HepG2 (cell line): ENCODE measurements around the gene MVB12A. TPM values are rescaled to one million over a fixed set of nuclear protein-coding genes. Genes with fewer than 3 reads are reported as not detected.

ENCODE experiments used
- DNMT1 ChIP-seq: sonication (generic); formaldehyde crosslinking; IDR thresholded peaks from 2 replicates; pipeline ENCODE4 v1.5.1; 2020; ENCODE audit warnings: mild to moderate bottlenecking, missing genetic modification reagents
- DPF2 ChIP-seq: sonication (generic); formaldehyde crosslinking; IDR thresholded peaks from 2 replicates; pipeline ENCODE4 v1.4.0; 2020; ENCODE audit warnings: mild to moderate bottlenecking, low read depth, missing genetic modification reagents, borderline replicate concordance
- KMT2A ChIP-seq: sonication (generic); formaldehyde crosslinking; IDR thresholded peaks from 2 replicates; pipeline ENCODE4 v1.4.0; 2020; ENCODE audit warnings: missing genetic modification reagents
- MYPOP ChIP-seq: sonication (generic); formaldehyde crosslinking; IDR thresholded peaks from 2 replicates; pipeline ENCODE4 v1.8.1; 2023; ENCODE audit warnings: mild to moderate bottlenecking, moderate library complexity, missing genetic modification reagents
- NFIC ChIP-seq: IDR thresholded peaks from 2 replicates; pipeline ENCODE4 v1.6.1; 2012; ENCODE audit warnings: mild to moderate bottlenecking, low read length, inconsistent platforms
- REXO4 ChIP-seq: sonication (generic); formaldehyde crosslinking; IDR thresholded peaks from 2 replicates; pipeline ENCODE4 v1.8.0; 2022; ENCODE audit warnings: missing genetic modification reagents, mild to moderate bottlenecking, borderline replicate concordance
- U2AF2 ChIP-seq: fragments of 200-400 bp; formaldehyde crosslinking; IDR thresholded peaks from 2 replicates; pipeline ENCODE4 v1.6.1; 2017; ENCODE audit warnings: low read depth, mild to moderate bottlenecking, low read length
- ZNF546 ChIP-seq: sonication (generic); formaldehyde crosslinking; conservative IDR thresholded peaks from 2 replicates; pipeline ENCODE4 v1.8.1; 2023; ENCODE audit warnings: mild to moderate bottlenecking, missing genetic modification reagents
- ZNF646 ChIP-seq: sonication (generic); formaldehyde crosslinking; IDR thresholded peaks from 2 replicates; pipeline ENCODE4 v1.9.0; 2021; ENCODE audit warnings: mild to moderate bottlenecking, missing genetic modification reagents
- polyA plus RNA-seq, 8 experiments: library from polyadenylated mRNA; depleted of rRNA in 3 of 8; stranded (reverse) in 7 of 8; unstranded in 1 of 8; fragments of >200 nt; fragmentation: Illumina TruSeq in 4 of 8; extraction: Trizol in 4 of 8; gene quantifications; 2 replicates each; pipeline versions ENCODE4 v1.2.1 to v1.2.3, GENCODE V29; 2011 to 2016; ENCODE audit warnings: low read depth in 4 of 8, missing spikeins in 1 of 8, mixed read lengths in 1 of 8; ENCODE audit not compliant: insufficient read depth in 1 of 8
- total RNA-seq, 5 experiments: library from RNA; depleted of rRNA; stranded (reverse); fragments of >200 nt; fragmentation: Illumina TruSeq; extraction: Trizol; gene quantifications; 2 replicates each; pipeline ENCODE4 v1.2.3, GENCODE V29; 2016; ENCODE audit warnings: low read depth in 1 of 5
- TF ChIP-seq, protein P1 (sequence below): sonication (generic); formaldehyde crosslinking; IDR thresholded peaks from 2 replicates; pipeline ENCODE4 v1.4.0; 2020; ENCODE audit warnings: mild to moderate bottlenecking, missing genetic modification reagents
- TF ChIP-seq, protein P2 (sequence below): sonication (generic); formaldehyde crosslinking; IDR thresholded peaks from 2 replicates; pipeline ENCODE4 v1.5.1; 2020; ENCODE audit warnings: mild to moderate bottlenecking, moderate library complexity, missing genetic modification reagents

The MVB12A gene
- total and polyA plus RNA-seq, 2 of the 13 experiments (the other 11 are each of a cell fraction or from before 2014, with no cell fraction given) = 35.7 to 36.1 TPM

- TF ChIP-seq, protein P1, sequence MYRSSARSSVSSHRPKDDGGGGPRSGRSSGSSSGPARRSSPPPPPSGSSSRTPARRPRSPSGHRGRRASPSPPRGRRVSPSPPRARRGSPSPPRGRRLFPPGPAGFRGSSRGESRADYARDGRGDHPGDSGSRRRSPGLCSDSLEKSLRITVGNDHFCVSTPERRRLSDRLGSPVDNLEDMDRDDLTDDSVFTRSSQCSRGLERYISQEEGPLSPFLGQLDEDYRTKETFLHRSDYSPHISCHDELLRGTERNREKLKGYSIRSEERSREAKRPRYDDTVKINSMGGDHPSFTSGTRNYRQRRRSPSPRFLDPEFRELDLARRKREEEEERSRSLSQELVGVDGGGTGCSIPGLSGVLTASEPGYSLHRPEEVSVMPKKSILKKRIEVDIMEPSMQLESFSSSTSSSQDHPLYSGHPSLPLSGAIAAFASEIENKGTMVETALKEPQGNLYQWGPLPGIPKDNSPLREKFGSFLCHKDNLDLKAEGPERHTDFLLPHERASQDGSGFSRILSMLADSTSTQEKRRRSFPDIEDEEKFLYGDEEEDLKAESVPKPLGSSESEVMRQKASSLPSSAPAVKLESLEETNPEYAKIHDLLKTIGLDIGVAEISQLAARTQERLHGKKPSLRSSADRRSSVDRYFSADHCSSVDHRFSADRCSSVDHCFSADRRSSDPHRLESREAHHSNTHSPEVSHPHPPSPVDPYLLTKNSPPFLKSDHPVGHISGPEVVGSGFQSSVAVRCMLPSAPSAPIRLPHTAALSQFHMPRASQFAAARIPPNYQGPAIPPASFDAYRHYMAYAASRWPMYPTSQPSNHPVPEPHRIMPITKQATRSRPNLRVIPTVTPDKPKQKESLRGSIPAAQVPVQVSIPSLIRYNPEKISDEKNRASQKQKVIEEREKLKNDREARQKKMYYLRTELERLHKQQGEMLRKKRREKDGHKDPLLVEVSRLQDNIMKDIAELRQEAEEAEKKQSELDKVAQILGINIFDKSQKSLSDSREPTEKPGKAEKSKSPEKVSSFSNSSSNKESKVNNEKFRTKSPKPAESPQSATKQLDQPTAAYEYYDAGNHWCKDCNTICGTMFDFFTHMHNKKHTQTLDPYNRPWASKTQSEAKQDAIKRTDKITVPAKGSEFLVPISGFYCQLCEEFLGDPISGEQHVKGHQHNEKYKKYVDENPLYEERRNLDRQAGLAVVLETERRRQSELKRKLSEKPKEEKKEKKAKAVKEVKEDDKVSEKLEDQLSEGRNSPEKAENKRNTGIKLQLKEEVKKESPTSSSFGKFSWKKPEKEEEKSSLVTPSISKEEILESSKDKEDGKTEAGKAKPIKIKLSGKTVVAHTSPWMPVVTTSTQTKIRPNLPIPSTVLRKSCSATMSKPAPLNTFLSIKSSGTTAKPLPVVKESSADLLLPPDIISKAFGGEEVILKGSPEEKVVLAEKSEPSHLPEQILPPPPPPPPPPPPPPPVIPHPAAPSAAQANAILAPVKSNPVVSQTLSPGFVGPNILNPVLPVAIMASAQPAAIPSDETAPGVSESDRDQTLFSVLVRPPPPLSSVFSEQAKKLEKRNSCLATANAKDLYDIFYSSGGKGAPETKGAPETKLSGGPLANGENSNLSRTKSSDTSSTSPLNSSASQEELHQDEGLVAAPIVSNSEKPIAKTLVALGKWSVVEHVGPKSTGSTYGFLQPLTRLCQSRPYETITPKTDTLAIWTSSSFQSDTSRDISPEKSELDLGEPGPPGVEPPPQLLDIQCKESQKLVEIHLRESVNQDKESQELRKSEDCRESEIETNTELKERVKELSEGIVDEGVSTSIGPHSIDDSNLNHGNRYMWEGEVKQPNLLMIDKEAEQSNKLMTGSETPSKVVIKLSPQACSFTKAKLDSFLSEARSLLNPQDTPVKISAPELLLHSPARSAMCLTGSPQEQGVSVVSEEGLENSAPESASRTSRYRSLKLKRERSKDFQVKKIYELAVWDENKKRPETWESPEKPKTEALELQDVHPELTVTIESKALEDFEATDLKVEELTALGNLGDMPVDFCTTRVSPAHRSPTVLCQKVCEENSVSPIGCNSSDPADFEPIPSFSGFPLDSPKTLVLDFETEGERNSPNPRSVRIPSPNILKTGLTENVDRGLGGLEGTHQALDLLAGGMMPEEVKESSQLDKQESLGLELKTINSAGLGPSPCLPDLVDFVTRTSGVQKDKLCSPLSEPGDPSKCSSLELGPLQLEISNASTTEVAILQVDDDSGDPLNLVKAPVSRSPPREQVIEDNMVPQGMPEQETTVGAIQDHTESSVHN = no peak
- TF ChIP-seq REXO4 (CRISPR knock-in tag) (no peak), DNMT1 (0 out of 2 replicates have a peak, but pooled peaks have one; percentile 54), KMT2A (CRISPR knock-in tag) (no peak), U2AF2 (no peak), DPF2 (no peak), NFIC (no peak), ZNF546 (CRISPR knock-in tag) (no peak), MYPOP (CRISPR knock-in tag) (no peak), ZNF646 (CRISPR knock-in tag) (no peak)
- TF ChIP-seq, protein P2, sequence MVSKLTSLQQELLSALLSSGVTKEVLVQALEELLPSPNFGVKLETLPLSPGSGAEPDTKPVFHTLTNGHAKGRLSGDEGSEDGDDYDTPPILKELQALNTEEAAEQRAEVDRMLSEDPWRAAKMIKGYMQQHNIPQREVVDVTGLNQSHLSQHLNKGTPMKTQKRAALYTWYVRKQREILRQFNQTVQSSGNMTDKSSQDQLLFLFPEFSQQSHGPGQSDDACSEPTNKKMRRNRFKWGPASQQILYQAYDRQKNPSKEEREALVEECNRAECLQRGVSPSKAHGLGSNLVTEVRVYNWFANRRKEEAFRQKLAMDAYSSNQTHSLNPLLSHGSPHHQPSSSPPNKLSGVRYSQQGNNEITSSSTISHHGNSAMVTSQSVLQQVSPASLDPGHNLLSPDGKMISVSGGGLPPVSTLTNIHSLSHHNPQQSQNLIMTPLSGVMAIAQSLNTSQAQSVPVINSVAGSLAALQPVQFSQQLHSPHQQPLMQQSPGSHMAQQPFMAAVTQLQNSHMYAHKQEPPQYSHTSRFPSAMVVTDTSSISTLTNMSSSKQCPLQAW (CRISPR knock-in tag) = no peak
Measured at GRCh38 chr19:17390665-17391370, 29.0 kb upstream of the MVB12A start (continued).
